ENCODE measurements around the gene KRT31. TPM values are rescaled to one million over a fixed set of nuclear protein-coding genes. Genes with fewer than 3 reads are reported as not detected.

KRT31 gene
- total RNA-seq, 1 experiment from 2014 or later = not detected

DNA sequence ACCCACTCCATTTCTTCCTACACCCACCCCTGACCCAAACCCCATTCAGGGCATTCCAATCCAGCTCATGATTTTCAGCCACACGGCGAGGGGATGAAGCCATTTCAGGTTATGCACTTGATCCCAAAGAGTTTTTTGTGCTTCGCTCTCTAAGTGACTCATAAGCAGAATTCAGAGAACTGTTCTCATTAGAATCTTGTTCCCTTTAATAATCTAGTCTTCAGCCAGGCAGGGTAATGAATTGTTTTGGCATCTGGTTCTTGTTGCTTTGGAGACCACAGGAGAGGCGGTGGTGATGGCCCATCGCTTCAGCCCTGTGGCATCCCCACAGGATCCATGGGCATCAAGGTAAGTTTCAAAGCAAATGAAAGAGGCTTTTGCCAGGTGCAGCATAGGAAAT, 4.8 kb upstream of the KRT31 start:
- in situ Hi-C loops (cut with HindIII; ENCODE audit: low pct_unique_long_range_greater_than_20kb, low sequenced_read_pairs) (no loop called here), intact Hi-C loops (cut with micrococcal nuclease; ENCODE audit: unreplicated experiment) (no loop called here)
- no peak for DNase-seq (ENCODE audit: low read depth, low spot score)
- Histone ChIP-seq H3K4me1 (ENCODE audit: control insufficient read depth, insufficient read depth, low read length) (peaks cover 13% of the 10 kb centered on the region), H3K4me3 (ENCODE audit: low read depth in 2 of 2, low read length in 2 of 2) (no peak overlapping the region), H3K36me3 (ENCODE audit: control insufficient read depth, insufficient read depth, low read length) (no peaks in the 10 kb centered on the region), H3K27me3 (ENCODE audit: control insufficient read depth, insufficient read depth, low read length) (no peaks in the 10 kb centered on the region), H3K9me3 (ENCODE audit: control insufficient read depth, insufficient read depth, low read depth, low read length) (no peaks in the 10 kb centered on the region), H3K27ac (ENCODE audit: low read length) (no peak overlapping the region)
- CTCF ChIA-PET = no interaction called here
- no TSS peak for BruUV-seq (replicated peaks)
- TF ChIP-seq SIN3A (IDR thresholded peaks at IDR 0.05; ENCODE audit: borderline replicate concordance, insufficient read depth, low read depth, low read length) = no peak
- TF ChIP-seq, protein P1, sequence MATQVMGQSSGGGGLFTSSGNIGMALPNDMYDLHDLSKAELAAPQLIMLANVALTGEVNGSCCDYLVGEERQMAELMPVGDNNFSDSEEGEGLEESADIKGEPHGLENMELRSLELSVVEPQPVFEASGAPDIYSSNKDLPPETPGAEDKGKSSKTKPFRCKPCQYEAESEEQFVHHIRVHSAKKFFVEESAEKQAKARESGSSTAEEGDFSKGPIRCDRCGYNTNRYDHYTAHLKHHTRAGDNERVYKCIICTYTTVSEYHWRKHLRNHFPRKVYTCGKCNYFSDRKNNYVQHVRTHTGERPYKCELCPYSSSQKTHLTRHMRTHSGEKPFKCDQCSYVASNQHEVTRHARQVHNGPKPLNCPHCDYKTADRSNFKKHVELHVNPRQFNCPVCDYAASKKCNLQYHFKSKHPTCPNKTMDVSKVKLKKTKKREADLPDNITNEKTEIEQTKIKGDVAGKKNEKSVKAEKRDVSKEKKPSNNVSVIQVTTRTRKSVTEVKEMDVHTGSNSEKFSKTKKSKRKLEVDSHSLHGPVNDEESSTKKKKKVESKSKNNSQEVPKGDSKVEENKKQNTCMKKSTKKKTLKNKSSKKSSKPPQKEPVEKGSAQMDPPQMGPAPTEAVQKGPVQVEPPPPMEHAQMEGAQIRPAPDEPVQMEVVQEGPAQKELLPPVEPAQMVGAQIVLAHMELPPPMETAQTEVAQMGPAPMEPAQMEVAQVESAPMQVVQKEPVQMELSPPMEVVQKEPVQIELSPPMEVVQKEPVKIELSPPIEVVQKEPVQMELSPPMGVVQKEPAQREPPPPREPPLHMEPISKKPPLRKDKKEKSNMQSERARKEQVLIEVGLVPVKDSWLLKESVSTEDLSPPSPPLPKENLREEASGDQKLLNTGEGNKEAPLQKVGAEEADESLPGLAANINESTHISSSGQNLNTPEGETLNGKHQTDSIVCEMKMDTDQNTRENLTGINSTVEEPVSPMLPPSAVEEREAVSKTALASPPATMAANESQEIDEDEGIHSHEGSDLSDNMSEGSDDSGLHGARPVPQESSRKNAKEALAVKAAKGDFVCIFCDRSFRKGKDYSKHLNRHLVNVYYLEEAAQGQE (IDR thresholded peaks at IDR 0.05; ENCODE audit: insufficient read depth in 1 of 2, low read depth in 2 of 2, low read length in 1 of 2) = no peak
- POLR2A ChIA-PET = no interaction called here
- ATAC-seq = no peak

- no peak for TF ChIP-seq POLR2AphosphoS5 (IDR thresholded peaks at IDR 0.05; ENCODE audit: low read depth, low read length)
- TF ChIP-seq TCF7L2 (IDR thresholded peaks at IDR 0.05; ENCODE audit: low read depth, low read length) = no peak
- TF ChIP-seq SIN3A (IDR thresholded peaks at IDR 0.05; ENCODE audit: borderline replicate concordance, insufficient read depth, low read depth, low read length) = no peak
- TF ChIP-seq, protein P2, sequence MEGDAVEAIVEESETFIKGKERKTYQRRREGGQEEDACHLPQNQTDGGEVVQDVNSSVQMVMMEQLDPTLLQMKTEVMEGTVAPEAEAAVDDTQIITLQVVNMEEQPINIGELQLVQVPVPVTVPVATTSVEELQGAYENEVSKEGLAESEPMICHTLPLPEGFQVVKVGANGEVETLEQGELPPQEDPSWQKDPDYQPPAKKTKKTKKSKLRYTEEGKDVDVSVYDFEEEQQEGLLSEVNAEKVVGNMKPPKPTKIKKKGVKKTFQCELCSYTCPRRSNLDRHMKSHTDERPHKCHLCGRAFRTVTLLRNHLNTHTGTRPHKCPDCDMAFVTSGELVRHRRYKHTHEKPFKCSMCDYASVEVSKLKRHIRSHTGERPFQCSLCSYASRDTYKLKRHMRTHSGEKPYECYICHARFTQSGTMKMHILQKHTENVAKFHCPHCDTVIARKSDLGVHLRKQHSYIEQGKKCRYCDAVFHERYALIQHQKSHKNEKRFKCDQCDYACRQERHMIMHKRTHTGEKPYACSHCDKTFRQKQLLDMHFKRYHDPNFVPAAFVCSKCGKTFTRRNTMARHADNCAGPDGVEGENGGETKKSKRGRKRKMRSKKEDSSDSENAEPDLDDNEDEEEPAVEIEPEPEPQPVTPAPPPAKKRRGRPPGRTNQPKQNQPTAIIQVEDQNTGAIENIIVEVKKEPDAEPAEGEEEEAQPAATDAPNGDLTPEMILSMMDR (IDR thresholded peaks at IDR 0.05) = no peak
- TF ChIP-seq, protein P1 (IDR thresholded peaks at IDR 0.05; ENCODE audit: insufficient read depth in 1 of 2, low read depth in 2 of 2, low read length in 1 of 2) = no peak
- no peaks in the 10 kb centered on the region for H3K4me1 ChIP-seq (ENCODE audit: control insufficient read depth, insufficient read depth, low read length)
- no peaks in the 10 kb centered on the region for H3K9me3 ChIP-seq (ENCODE audit: control insufficient read depth, insufficient read depth, low read depth, low read length)
- H3K36me3 ChIP-seq (ENCODE audit: control insufficient read depth, insufficient read depth, low read length) = no peaks in the 10 kb centered on the region
- H3K4me3 ChIP-seq (ENCODE audit: low read depth in 2 of 2, low read length in 2 of 2) = no peak overlapping the region
- no peak overlapping the region for H3K27ac ChIP-seq (ENCODE audit: low read length)
- POLR2A ChIA-PET = interaction anchor here (0.6 kb wide), 1 partner anchor 9 kb away, joined by 11 read pairs; no protein-coding TSS in a partner anchor
- H3K27me3 ChIP-seq (ENCODE audit: control insufficient read depth, insufficient read depth, low read length) = no peaks in the 10 kb centered on the region
- intact Hi-C loops (cut with micrococcal nuclease; ENCODE audit: unreplicated experiment) (no loop called here), in situ Hi-C loops (cut with HindIII; ENCODE audit: low pct_unique_long_range_greater_than_20kb, low sequenced_read_pairs) (no loop called here)
- DNase-seq (ENCODE audit: low read depth, low spot score) = no peak
- CTCF ChIA-PET = no interaction called here
- no peak for ATAC-seq
- no TSS peak for BruUV-seq (replicated peaks)
Observed at GRCh38 chr17:41396340-41396739, 1.1 kb downstream of the KRT31 start.

All from Panc1 (cell line).